Fibroblast of skin of scalp (primary cell): ENCODE data around the gene UBE2J2.
"Not testable (repeated sequence)": the region's sequence is repeated elsewhere in the genome, so short reads cannot be mapped to it uniquely, and the experiment has no call there.

Source experiments
- DNase-seq: peaks from one replicate; pipeline ENCODE4 v3.0.0-alpha.2; 2013

UBE2J2 gene

DNA sequence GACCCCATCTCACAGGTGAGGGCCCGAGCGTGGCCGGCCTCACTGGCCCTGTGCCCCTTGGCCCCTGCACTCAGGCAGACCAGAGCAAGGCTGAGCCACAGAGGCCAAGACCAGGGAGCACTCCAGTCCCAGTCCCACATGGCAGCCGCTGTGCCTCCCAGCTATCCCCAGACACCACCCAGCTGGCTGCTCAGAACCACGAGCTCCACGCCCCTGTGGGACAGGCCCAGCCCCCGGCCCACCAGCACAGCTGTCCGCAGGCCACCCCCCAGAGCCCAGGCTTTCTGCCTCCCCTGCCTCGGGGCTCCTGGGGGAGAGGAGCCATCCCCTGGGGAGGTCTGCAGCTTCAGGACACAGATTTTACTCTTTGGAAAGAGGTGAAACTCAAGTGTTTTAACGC is 18.0 kb downstream of the UBE2J2 start:
- no peak for DNase-seq

GRCh38 chr1:1255078-1255477 is 18.6 kb downstream of the UBE2J2 start:
- DNase-seq: no peak

DNA sequence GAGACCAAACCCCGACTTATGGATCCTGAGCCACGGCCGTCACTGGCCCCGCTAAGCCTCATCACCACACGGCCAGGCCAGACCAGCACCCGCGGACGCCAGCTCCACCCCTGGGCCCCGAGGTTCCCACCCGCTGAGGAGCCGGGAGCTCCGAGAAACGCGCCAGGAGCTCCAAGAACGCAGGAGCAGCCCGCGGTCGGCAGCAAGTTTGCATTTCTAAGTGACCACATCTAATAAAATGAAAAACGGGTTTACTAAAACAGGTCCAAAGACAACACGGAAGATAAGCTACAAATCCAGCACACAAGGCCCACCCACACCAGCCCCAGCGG is 19.0 kb downstream of the UBE2J2 start:
- no peak for DNase-seq

- no peak for DNase-seq
Measured at GRCh38 chr1:1253972-1254666, 19.5 kb downstream of the UBE2J2 start.

DNA sequence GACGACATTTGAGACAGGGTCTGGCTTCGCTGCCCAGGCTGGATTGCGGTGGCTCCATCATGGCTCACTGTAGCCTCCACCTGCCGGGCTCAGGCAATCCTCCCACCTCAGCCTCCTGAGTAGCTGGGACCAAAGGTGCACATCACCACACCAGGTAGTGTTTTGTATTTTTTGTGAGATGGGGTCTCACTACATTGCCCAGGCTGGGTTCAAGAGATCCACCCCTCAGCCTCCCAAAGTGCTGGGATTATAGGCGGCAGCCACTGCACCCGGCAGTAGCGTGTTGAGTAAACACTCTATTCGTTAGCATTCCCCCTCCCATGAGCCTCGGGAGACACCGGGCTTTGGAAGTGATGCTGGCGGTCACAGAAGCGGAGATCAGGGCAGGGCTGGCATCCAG is 20.3 kb downstream of the UBE2J2 start:
- DNase-seq: no peak

- DNase-seq: no peak
Measured at GRCh38 chr1:1250786-1251284, 22.8 kb downstream of the UBE2J2 start.

- not testable (repeated sequence) for DNase-seq
Measured at GRCh38 chr1:1248009-1248913, 25.4 kb downstream of the UBE2J2 start.

DNA sequence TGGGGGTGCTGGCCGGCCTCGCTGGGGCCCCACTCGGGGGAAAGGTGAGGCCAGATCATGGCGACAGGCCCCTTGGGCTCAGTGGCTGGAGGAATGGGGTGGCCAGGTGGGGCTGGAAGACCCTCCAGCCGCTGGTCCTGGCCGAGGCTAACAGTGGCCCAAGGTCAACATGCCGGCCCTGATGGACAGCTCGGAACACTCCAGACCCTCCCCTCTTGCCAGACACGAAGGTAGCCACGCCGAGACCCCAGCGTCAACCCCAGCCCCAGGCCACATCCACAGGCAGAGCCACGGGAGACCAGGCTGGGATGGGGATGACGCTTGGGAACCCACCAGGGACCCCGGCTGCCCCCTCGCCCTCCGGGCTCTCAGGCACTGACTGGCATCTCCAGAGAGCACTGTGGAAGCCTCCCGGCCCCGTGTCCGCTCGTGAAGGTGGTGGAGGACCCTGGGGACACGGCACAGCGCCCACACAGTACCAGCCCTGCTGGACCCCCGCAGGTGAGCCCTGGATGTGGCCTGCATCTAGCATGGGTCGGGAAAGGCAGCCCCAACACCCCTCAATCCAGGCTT is 26.2 kb downstream of the UBE2J2 start:
- no peak for DNase-seq

DNA sequence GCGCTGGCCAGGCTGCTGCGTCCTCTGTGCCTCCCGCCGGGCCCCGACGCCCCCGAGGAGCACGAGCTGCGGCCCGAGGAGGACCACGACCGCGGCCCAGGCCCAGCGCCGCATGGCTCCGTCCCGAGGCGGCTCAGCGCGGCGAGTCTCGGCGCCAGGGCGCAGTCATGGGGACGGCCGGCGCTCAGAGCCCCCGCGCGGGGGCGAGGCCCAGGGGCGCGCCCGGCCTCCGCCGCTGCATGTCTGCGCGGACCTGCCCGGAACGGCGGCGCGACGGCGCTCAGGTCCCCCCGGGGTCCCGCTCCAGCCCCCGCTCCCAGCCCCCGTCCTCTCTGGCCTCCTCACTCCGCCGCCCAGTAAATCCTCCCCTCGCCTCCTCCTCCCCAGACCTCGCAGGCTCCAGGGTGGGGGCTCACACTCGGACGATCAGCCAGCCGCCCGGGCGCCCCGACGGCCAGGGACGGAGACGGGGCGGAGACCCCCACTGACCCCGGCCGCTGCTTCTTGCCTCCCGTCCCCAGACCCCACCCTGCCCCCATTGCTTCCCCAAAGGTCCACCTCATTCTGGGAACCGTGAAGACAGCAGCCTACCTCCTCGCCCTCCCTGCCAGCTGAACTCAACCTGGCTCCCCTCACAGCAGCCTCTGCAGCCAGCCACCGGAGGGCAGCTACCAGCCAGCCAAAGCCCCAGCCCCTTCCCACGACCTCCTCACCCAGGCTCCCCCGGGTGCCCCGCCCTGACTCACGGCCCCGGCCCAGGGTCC is 26.9 kb downstream of the UBE2J2 start, which contains the start of gene C1QTNF12:
Gene C1QTNF12, minus strand, starts transcription at position 146 of the 764 bp plus-strand sequence. Its CDS starts 32 bp downstream, at position 114.
- DNase-seq: no peak

GRCh38 chr1:1245817-1246576 is 27.7 kb downstream of the UBE2J2 start:
- DNase-seq: no peak

GRCh38 chr1:1245178-1245816 is 28.4 kb downstream of the UBE2J2 start:
- DNase-seq: no peak

GRCh38 chr1:1244192-1244811 is 29.4 kb downstream of the UBE2J2 start:
- no peak for DNase-seq

GRCh38 chr1:1243807-1244191 is 29.9 kb downstream of the UBE2J2 start:
- DNase-seq: no peak

DNA sequence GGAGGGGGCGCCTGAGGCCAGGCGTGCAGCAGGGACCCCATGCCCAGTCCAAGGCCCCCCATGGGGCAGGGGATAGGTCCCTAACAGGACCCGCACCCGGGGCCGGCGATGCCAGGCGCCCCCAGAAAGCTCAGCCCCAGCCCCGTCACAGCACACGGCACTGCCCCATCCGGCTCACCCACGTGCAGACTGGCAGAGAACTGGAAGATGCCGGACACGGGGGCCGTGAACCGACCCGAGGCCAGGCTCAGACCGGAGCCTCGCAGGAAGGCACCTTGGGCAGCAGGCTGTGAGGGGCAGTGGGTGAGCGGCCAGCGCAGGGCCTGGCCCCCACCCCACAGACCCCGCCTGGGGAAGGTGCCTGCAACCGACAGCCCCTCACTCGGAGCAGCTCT is 30.4 kb downstream of the UBE2J2 start:
- DNase-seq: no peak

- no peak for DNase-seq
Measured at GRCh38 chr1:1242461-1243265, 31.0 kb downstream of the UBE2J2 start.

DNA sequence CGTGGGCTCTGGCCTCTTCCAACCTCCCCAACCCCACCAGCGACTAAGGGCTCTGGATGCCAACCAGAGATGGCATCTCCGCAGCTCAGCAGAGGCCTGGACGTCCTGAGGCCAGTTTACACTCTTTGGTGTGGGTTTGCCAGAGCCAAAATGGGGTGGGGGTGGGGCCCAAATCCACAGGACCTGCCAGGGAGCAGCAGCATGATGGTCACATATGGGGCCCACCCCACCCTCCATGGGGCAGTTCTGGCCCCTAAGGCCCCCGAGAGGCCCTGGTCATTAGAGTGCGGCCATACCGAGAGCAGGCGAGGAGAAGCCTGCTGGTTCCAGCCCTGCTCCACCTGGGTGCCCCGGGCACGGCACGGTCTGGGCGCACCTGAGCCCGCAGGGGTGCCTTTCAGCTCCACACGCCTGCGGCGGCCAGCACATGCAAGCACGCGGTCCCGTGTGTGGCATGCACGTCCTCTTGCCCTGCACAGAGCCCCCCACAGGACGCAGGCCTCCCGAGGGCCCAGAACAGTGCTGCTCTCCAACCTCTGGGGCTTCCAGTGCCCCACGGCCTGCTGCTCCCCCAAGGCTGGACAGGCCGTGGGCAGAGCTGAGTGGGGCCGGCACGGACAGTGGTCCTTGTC is 31.9 kb downstream of the UBE2J2 start:
- no peak for DNase-seq

DNA sequence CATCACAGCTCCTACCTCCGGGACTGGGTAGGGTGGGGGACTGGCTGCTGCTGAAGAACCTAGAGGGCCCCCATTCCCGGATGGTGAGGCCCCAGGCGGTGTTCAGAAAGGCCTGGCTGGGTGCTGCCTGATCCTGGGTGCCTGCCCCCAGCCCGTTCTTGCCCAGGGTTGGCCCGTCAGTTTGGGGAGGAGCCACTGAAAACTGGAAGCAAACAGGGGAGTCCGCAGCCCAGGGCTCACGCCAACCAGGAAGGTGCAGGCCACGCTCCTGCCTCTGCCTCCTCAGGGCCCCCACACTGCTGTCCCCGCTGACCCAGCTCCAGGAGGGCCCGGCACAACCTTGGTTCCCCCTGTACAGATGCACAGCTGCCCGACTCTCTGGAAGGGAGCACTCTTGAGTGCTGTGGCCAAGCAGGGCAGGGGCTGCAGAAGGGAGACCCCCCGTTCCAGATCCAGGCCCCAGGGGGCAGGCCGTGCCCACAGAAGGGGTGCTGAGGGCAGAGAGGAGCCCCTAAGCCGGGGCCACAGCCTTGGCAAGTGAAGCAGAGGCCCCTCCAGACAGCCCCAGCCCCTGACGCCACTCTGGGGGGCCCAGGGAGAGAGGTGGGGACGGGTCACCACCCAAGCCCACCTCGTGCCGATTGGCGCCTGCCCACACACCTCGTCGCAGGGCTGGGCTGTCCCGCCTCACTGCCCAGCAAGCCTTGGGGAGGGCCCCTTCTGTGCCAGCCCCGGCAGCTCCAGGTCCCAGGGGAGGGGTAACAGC is 32.6 kb downstream of the UBE2J2 start:
- no peak for DNase-seq

GRCh38 chr1:1240348-1240732 is 33.3 kb downstream of the UBE2J2 start:
- DNase-seq: no peak
